ENCODE results near the gene LEMD1.

GRCh38 chr1:205343431-205344065 is 78.3 kb downstream of the LEMD1 start:
- no peak for TF ChIP-seq CTCF (IDR thresholded peaks at IDR 0.05; ENCODE audit: low read length)
- TF ChIP-seq EZH2 (IDR thresholded peaks at IDR 0.05; ENCODE audit: borderline replicate concordance, low read length), result no peak
